ENCODE data around the gene EPB41L1.

GRCh38 chr20:36130390-36130789, 24.1 kb upstream of the EPB41L1 start:
- TF ChIP-seq CTCF (IDR thresholded peaks at IDR 0.05) (no peak), POLR2AphosphoS5 (IDR thresholded peaks at IDR 0.05; ENCODE audit: insufficient read depth in 1 of 2, low read depth in 1 of 2) (no peak)

All from vagina (tissue), 2 donors.